Stimulated activated naive B cell treated with anti-CD40 and anti-IgM and Interleukin-4, amounts not matched to agents 10 μg/mL and 1 μg/mL and 100 μg/mL, for 72 hours (primary cell): ENCODE measurements around the gene CERS3.

Experiments
- ATAC-seq, 2 donors: fragments of 150-1000 bp; cut with Tn5 transposase; replicated peaks; 2 replicates each; pipeline ENCODE4 v1.10.0; 2021; ENCODE audit warnings: moderate library complexity in 1 of 2
- DNase-seq: peaks from one replicate; pipeline ENCODE4 v3.0.0; 2021
- H3K27ac Mint-ChIP-seq: one replicate; pipeline ENCODE4 v1.8.0; 2022; ENCODE audit warnings: mild to moderate bottlenecking, mixed read lengths
- H3K27me3 Mint-ChIP-seq, 2 donors: one replicate each; pipeline ENCODE4 v1.8.0; 2022; ENCODE audit warnings: mixed read lengths in 2 of 2
- H3K36me3 Mint-ChIP-seq, 2 donors: one replicate each; pipeline ENCODE4 v1.8.0; 2022; ENCODE audit warnings: mixed read lengths in 2 of 2, mild to moderate bottlenecking in 1 of 2
- H3K4me1 Mint-ChIP-seq, 2 donors: one replicate each; pipeline ENCODE4 v1.8.0; 2022; ENCODE audit warnings: mixed read lengths in 2 of 2, mild to moderate bottlenecking in 1 of 2
- H3K4me3 Mint-ChIP-seq, 2 donors: one replicate each; pipeline ENCODE4 v1.8.0; 2022; ENCODE audit warnings: mild to moderate bottlenecking in 2 of 2, mixed read lengths in 2 of 2, moderate library complexity in 1 of 2
- H3K9me3 Mint-ChIP-seq, 2 donors: one replicate each; pipeline ENCODE4 v1.8.0; 2022; ENCODE audit warnings: mixed read lengths in 2 of 2, mild to moderate bottlenecking in 1 of 2

CERS3 gene

GRCh38 chr15:100544946-100545345 is 16.2 kb upstream of the CERS3 start:
- no peaks in the 10 kb centered on the region for H3K4me1 Mint-ChIP-seq
- no peaks in the 10 kb centered on the region for H3K9me3 Mint-ChIP-seq
- H3K27ac Mint-ChIP-seq = no peak overlapping the region
- no peak overlapping the region for H3K4me3 Mint-ChIP-seq
- no peaks in the 10 kb centered on the region for H3K36me3 Mint-ChIP-seq
- peaks cover 0 to 21% of the 10 kb centered on the region in 2 donors for H3K27me3 Mint-ChIP-seq
- no peak for DNase-seq
- no peak for ATAC-seq

GRCh38 chr15:100544338-100544841 is 15.6 kb upstream of the CERS3 start:
- DNase-seq (no peak), ATAC-seq (no peak)
- Mint-ChIP-seq H3K27ac (no peak overlapping the region), H3K9me3 (peaks cover 0 to under 1% of the 10 kb centered on the region in 2 donors), H3K4me3 (no peak overlapping the region), H3K4me1 (peaks cover 0 to under 1% of the 10 kb centered on the region in 2 donors), H3K27me3 (peaks cover 0 to 21% of the 10 kb centered on the region in 2 donors), H3K36me3 (no peaks in the 10 kb centered on the region)

- DNase-seq (no peak), ATAC-seq (no peak)
- peaks cover 7% of the 10 kb centered on the region in 2 donors for H3K4me1 Mint-ChIP-seq
- no peak overlapping the region for H3K4me3 Mint-ChIP-seq
- peaks cover 4 to 5% of the 10 kb centered on the region in 2 donors for H3K36me3 Mint-ChIP-seq
- H3K9me3 Mint-ChIP-seq = peaks cover 4 to 7% of the 10 kb centered on the region in 2 donors
- peaks cover 0 to 21% of the 10 kb centered on the region in 2 donors for H3K27me3 Mint-ChIP-seq
- H3K27ac Mint-ChIP-seq = no peak overlapping the region
These were observed 13.5 kb upstream of the CERS3 start for GRCh38 chr15:100542290-100542689.

- H3K27ac Mint-ChIP-seq = peak overlapping the region; percentile 60
- peaks cover 14 to 17% of the 10 kb centered on the region in 2 donors for H3K4me1 Mint-ChIP-seq
- H3K4me3 Mint-ChIP-seq = no peak overlapping the region
- H3K9me3 Mint-ChIP-seq = peaks cover 4 to 7% of the 10 kb centered on the region in 2 donors
- ATAC-seq (peak; percentile 98 to 99), DNase-seq (peak; percentile 69)
- H3K36me3 Mint-ChIP-seq = peaks cover 4 to 5% of the 10 kb centered on the region in 2 donors
- H3K27me3 Mint-ChIP-seq = peaks cover 5 to 11% of the 10 kb centered on the region in 2 donors
These were observed 8.6 kb upstream of the CERS3 start for GRCh38 chr15:100537331-100537730.

DNA sequence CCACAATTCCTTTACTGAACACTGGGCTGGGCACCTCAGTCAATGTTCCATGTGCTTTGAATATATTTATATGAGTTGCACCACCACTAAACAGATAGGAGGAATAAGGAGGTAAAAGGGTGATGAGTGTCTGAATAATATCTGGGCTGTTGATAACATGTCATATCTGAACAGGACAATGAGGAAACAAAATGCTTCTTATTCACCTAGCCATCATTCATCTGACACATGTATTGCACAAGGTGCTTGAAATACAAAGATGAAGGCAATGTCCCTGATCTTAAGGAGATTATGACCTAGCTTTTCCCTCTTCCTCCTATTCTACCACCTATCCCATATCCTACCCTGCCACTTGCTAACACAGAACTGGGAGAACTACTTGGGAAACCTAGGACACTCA is 8.0 kb upstream of the CERS3 start:
- Mint-ChIP-seq H3K4me3 (no peak overlapping the region), H3K27ac (peak overlapping the region; percentile 60), H3K4me1 (peaks cover 14 to 17% of the 10 kb centered on the region in 2 donors), H3K27me3 (peaks cover 9 to 15% of the 10 kb centered on the region in 2 donors), H3K9me3 (peaks cover 4 to 7% of the 10 kb centered on the region in 2 donors), H3K36me3 (peaks cover 4 to 5% of the 10 kb centered on the region in 2 donors)
- DNase-seq (no peak), ATAC-seq (no peak)

DNA sequence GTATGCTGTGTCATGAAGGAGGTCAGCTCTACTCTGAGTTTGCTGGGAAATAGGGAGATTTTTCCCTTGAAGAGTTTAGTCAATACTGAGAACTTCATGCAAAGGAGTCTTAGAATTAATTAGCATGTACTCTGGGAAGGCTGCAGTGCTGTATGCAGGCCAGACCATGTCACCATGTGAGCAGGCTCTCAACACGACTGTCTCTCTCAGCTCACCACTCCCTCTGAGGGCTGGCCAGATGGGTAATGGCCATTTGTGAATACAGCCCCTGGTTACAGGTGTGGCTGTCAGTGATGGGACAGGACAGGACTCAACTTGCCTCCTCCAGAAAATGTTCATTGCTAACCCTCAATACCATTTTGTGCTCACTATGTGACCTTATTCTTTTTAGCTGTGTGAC is 5.1 kb upstream of the CERS3 start:
- Mint-ChIP-seq H3K36me3 (peaks cover 2 to 3% of the 10 kb centered on the region in 2 donors), H3K9me3 (peaks cover 2 to 4% of the 10 kb centered on the region in 2 donors), H3K27me3 (peaks cover 19 to 32% of the 10 kb centered on the region in 2 donors), H3K4me1 (peaks cover 12 to 17% of the 10 kb centered on the region in 2 donors), H3K4me3 (no peak overlapping the region), H3K27ac (no peak overlapping the region)
- ATAC-seq = no peak
- DNase-seq = no peak

DNA sequence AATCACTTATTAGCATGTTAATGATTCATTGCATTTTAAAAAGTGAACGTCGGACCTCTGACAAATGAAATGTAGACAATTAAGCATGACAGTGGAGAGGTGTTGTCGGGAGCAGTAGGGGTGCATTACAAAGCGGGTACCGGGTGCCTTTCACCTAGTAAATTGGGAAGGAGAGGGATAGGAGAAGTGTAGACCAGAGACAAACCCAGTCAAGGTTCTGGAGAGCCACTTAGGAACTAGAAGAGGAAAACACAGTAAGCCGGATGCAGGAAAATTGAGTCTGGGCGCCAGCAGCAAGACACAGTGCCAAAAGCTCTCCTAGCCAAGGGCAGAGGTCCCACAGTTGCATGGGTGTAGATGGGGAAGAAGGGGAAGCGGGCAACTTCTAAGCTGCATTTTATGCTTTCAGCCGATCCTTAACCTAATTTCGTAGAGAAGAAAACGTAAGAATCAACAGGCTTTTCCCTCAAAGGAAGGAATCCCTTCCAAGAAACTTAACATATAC is 3.1 kb upstream of the CERS3 start:
- Mint-ChIP-seq H3K27me3 (peaks cover 24 to 38% of the 10 kb centered on the region in 2 donors), H3K4me3 (no peak overlapping the region), H3K9me3 (no peaks in the 10 kb centered on the region), H3K36me3 (no peaks in the 10 kb centered on the region), H3K27ac (no peak overlapping the region), H3K4me1 (peaks cover 3 to 7% of the 10 kb centered on the region in 2 donors)
- DNase-seq (no peak), ATAC-seq (no peak)

GRCh38 chr15:100531204-100531603 is 2.5 kb upstream of the CERS3 start:
- Mint-ChIP-seq H3K27me3 (peaks cover 26 to 38% of the 10 kb centered on the region in 2 donors), H3K4me1 (peaks cover 0 to under 1% of the 10 kb centered on the region in 2 donors), H3K27ac (no peak overlapping the region), H3K4me3 (no peak overlapping the region), H3K9me3 (no peaks in the 10 kb centered on the region), H3K36me3 (no peaks in the 10 kb centered on the region)
- ATAC-seq (no peak), DNase-seq (no peak)

DNA sequence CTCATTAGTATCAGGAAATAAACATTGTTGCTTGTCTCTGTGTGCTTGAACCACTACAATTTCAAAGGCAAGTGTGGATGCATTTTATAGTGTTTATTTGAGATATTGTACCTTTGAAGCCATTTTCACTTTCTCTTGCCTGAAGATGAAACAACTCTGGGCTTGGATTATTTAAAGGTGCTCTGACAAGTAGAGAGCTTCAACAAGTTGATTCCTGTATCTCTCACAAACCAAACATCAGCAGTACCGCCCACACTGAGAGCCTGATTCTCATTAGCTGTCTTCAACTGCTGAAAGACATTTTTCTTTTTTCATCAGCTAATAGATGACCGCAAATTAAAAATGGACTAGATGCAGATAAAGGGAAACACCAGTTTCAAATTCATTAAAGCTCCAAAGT is 806 bp upstream of the CERS3 start:
- no peak for ATAC-seq
- H3K27me3 Mint-ChIP-seq = peaks cover 29 to 38% of the 10 kb centered on the region in 2 donors
- no peak for DNase-seq
- H3K27ac Mint-ChIP-seq = no peak overlapping the region
- H3K9me3 Mint-ChIP-seq = no peaks in the 10 kb centered on the region
- no peak overlapping the region for H3K4me3 Mint-ChIP-seq
- no peaks in the 10 kb centered on the region for H3K36me3 Mint-ChIP-seq
- no peaks in the 10 kb centered on the region for H3K4me1 Mint-ChIP-seq

- no peaks in the 10 kb centered on the region for H3K36me3 Mint-ChIP-seq
- H3K27ac Mint-ChIP-seq = no peak overlapping the region
- no peaks in the 10 kb centered on the region for H3K4me1 Mint-ChIP-seq
- H3K9me3 Mint-ChIP-seq = peaks cover 0 to 4% of the 10 kb centered on the region in 2 donors
- DNase-seq (no peak), ATAC-seq (no peak)
- no peak overlapping the region for H3K4me3 Mint-ChIP-seq
- H3K27me3 Mint-ChIP-seq = peaks cover 20 to 38% of the 10 kb centered on the region in 2 donors
These were observed 2.7 kb downstream of the CERS3 start for GRCh38 chr15:100526027-100526481.

DNA sequence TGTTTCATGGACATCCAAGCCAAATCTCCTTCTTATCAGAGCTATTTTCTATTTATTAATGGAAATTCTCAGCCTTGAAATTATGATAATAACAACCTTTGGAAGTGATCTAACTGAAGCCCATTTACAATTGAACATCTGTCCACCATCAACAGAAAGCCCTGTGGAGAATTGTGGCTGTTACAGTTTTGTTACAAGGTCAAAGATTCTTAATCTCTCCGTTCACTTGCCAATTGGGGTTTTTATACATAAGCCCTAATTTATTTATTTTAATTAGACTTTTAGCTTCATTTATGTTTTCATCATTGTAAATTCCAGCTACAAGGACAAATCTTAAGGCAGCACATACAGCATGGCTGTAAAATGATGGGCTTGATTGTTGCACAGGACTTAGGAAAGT is 3.3 kb downstream of the CERS3 start:
- H3K4me3 Mint-ChIP-seq = no peak overlapping the region
- ATAC-seq (no peak), DNase-seq (no peak)
- no peaks in the 10 kb centered on the region for H3K36me3 Mint-ChIP-seq
- H3K27ac Mint-ChIP-seq = no peak overlapping the region
- H3K4me1 Mint-ChIP-seq = peaks cover 2 to 3% of the 10 kb centered on the region in 2 donors
- H3K9me3 Mint-ChIP-seq = peaks cover 0 to 4% of the 10 kb centered on the region in 2 donors
- peaks cover 18 to 34% of the 10 kb centered on the region in 2 donors for H3K27me3 Mint-ChIP-seq

GRCh38 chr15:100524326-100524725 is 4.4 kb downstream of the CERS3 start:
- H3K27me3 Mint-ChIP-seq = peaks cover 15 to 35% of the 10 kb centered on the region in 2 donors
- H3K36me3 Mint-ChIP-seq = no peaks in the 10 kb centered on the region
- no peak for ATAC-seq
- no peak for DNase-seq
- H3K27ac Mint-ChIP-seq = no peak overlapping the region
- peaks cover 3 to 8% of the 10 kb centered on the region in 2 donors for H3K4me1 Mint-ChIP-seq
- H3K4me3 Mint-ChIP-seq = no peak overlapping the region
- H3K9me3 Mint-ChIP-seq = peaks cover 0 to 4% of the 10 kb centered on the region in 2 donors

DNA sequence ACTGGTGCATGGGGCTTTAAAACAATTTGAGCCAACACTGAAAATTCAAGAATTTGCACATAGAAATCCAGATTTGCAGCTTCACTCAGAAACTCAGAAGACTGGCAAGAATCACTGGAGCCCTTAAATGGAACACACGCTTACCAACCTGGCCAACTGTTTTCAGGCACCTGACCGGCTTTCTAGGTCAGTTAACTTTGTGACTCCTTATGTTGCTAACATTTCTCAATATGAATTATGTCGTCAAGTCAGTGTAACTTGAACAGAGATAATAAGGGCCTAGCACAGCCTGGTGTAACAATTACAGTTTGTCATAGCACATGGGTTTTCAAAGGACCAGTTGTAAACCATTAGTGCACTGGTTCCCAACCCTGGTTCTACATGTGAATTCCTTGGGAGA is 6.8 kb downstream of the CERS3 start:
- H3K9me3 Mint-ChIP-seq = peaks cover 0 to 4% of the 10 kb centered on the region in 2 donors
- ATAC-seq (no peak), DNase-seq (no peak)
- H3K4me1 Mint-ChIP-seq = peaks cover 3 to 8% of the 10 kb centered on the region in 2 donors
- H3K4me3 Mint-ChIP-seq = no peak overlapping the region
- H3K27me3 Mint-ChIP-seq = peaks cover 11 to 43% of the 10 kb centered on the region in 2 donors
- H3K36me3 Mint-ChIP-seq = no peaks in the 10 kb centered on the region
- H3K27ac Mint-ChIP-seq = no peak overlapping the region

DNA sequence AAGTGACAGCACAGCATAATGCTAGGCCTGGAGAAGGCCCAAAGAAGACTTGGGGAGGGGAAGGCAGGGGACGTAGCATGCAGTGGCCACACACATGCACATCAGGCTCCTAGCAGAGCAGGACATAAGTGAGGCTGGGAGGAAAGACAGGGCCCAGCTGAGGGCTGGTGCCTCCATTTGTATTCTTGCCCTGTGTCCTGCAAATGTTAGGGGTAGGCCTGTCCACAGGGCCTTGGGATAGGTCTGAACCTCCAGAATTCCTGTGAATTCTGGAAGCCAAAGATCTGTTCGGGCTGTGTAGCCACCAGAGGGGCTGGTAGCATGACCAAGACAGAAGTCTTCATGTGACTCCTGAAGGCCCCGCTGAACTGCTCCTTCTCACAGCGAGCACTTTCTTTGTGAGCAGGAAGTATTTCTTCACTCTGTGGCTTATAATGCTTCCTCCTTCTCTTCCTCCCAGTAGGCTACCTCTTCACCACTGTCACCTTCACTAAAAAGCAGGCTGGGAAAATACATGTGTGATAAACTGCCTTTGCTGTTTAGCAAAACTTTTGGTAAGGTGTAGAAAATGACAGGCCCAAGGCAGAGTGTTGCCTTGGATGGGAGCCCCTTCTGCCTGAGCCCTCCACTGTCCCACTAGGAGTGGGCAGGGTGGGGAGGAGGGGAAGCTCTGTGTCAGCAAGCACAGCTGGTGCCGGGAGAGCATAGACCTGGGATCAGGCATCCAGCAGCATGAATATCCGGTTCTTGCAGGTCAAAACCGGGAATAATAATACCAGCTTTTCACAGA is 8.4 kb downstream of the CERS3 start:
- no peak overlapping the region for H3K4me3 Mint-ChIP-seq
- H3K27me3 Mint-ChIP-seq = peaks cover 5 to 43% of the 10 kb centered on the region in 2 donors
- H3K36me3 Mint-ChIP-seq = no peaks in the 10 kb centered on the region
- no peak overlapping the region for H3K27ac Mint-ChIP-seq
- H3K9me3 Mint-ChIP-seq = peaks cover 0 to 4% of the 10 kb centered on the region in 2 donors
- DNase-seq (no peak), ATAC-seq (peak in 1 of 2 donors; percentile 14)
- peaks cover 3 to 8% of the 10 kb centered on the region in 2 donors for H3K4me1 Mint-ChIP-seq
